NB4 (cell line): ENCODE results near the gene P2RX5.

Experiments used
- CTCF ChIP-seq: IDR thresholded peaks from one replicate; pipeline ENCODE4 v1.5.1; 2012; ENCODE audit warnings: low read depth, low read length
- MYC ChIP-seq: IDR thresholded peaks from 2 replicates; pipeline ENCODE4 v1.6.1; 2011; ENCODE audit warnings: low read depth, low read length
- POLR2A ChIP-seq: IDR thresholded peaks from 2 replicates; pipeline ENCODE4 v1.6.1; 2011; ENCODE audit warnings: mild to moderate bottlenecking; ENCODE audit not compliant: insufficient read length; ENCODE audit errors: extremely low read depth

DNA sequence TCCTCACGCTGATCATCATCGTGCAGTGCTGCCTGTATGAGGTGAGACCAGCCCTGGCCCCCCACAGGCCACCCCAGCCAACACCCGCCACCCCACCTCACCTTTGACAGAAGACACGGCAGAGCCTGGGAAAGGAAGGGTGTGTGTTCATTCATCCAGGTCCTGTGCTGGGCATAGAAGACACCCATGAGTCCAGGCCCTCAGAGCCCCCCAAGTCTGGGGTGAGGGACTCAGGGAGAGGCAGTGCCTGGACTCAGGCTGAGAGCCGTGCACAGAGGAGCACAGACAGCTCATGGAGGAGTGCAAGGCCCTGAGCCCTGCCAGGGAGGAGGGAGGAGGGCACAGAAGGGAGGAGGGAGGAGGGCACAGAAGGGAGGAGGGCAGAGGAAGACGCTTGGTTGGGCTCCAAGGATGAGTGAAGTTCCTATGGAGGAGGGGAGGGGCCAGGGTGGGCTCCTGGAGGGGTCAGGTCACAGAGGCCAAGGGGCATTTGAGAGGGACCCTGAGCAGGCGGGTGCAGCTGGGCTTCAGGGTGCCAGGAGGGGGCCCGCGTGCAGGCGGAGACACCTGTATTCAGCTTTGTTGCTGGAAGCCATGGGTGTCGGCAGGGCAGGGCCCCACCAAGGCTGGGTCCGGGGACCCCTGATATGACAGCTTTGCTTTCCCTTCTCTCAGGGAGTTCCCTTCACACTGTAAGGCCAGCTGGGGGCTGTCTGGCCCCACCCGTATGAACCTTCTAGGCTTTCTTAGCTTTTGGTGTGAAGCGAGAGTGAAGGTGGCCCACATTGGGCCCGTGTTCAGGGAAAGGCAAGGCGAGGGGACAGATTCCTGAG lies 39.0 kb downstream of the P2RX5 start:
- TF ChIP-seq CTCF (no peak), POLR2A (no peak), MYC (no peak)
